GM12801 (cell line): ENCODE results near the gene LRCH1.

ENCODE experiments used
- CTCF ChIP-seq: IDR thresholded peaks from one replicate; pipeline ENCODE4 v1.5.1; 2011; ENCODE audit warnings: control low read depth; ENCODE audit not compliant: insufficient read length; ENCODE audit errors: extremely low read depth

The LRCH1 gene

DNA sequence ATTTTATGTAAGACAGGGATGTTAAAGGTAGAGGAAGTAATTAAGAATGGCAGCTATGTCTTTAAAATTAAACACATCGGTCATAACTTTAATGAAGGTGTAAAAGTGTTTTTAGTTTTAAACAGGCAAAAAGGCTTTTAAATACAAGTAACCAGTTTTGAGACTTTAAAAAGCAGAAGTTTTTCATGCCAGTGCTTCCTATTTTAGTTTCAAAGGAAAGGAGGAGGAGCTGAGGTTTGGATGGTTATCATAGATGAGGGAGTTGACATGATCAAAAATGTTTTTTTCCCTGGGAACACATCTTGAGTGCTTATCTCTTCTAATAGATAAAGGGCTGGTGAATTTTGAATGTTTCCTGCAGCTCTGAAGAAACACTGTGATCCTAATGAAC, 42.9 kb downstream of the LRCH1 start:
- no peak for TF ChIP-seq CTCF

DNA sequence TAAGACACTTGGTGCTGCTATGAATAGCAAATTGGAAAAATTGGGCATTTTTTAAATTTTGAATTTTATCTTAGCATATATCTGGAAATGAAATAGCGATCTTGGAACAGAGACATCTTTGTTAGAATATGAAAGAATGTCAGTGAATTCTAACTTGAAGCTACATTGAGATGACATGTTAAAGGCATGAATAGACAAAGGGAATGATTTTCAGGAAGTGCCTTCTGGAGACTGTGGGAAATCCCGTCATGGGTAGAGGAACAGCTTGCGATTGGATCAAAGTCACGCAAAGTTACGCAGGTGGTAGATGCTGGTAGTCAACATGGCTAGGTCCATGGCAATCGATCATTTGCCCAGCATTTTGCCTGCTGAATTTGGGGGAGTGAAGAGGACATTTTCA, 43.5 kb downstream of the LRCH1 start:
- TF ChIP-seq CTCF: no peak

- no peak for TF ChIP-seq CTCF
Measured at GRCh38 chr13:46598140-46598819, 45.3 kb downstream of the LRCH1 start.

GRCh38 chr13:46598820-46599180, 45.8 kb downstream of the LRCH1 start:
- no peak for TF ChIP-seq CTCF

GRCh38 chr13:46600943-46601311, 48.0 kb downstream of the LRCH1 start:
- no peak for TF ChIP-seq CTCF

- no peak for TF ChIP-seq CTCF
Measured at GRCh38 chr13:46602531-46602930, 49.6 kb downstream of the LRCH1 start.

DNA sequence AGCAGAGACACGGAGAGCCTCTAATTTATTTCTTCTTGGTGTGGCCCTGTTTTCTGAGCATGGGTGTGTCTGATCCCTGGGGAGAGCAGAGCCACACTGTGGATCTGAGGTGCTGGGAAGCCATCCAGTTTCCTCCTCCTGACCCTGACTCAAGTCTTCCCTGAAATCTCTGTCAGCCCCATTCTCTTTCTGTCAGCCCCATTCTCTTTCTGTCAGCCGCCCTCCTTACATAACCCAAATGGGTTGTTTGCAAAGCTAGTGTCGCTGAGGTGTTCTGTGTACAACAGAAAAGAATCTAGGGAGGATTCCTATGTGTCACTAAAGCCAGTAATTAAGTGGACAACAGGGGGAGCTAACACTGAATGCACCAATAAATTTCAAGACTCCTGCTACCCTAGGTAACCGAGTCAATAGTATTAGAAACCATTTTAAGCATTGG, 50.2 kb downstream of the LRCH1 start:
- TF ChIP-seq CTCF: no peak
